Germinal center (tissue), 1 donor: ENCODE data around the gene SPIN2B.
A peak's percentile ranks its signal among the peaks of the same experiment; 100 is the strongest.
"Not testable (repeated sequence)": the region's sequence is repeated elsewhere in the genome, so short reads cannot be mapped to it uniquely, and the experiment has no call there.

Experiments
- DNase-seq: peaks from one replicate; pipeline ENCODE4 v3.0.0; 2012; ENCODE audit warnings: mixed read lengths, low spot score

Gene SPIN2B

DNA sequence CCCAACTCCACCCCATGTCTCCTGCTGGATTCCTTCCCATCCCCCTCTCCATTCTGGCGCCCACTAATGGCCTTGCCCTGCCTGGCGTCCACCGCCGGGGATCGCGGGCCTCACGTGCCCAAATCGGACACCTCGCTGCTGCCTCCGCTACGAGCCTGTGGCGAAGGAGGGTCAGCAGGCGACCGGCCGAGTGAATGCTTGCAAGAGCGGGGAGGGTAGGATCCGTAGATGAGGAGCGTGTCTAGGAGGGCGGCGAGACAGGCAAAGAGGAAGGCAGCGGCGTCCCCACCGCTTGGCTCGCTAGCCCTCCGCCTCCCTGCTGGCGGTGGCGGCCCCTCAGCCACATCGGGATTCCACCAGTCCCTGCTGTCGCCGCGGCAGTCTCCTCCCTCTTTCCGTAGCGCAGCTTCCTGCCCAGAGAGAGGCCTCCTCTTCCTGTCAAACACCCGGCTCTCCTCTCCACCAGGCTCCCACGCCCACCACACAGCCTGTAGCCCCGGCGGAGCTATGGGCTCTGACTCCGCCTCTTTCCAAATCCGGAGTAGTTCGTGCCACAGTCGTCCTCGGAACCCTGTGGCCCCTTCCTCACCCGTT is at the start of gene SPIN2B:
Gene SPIN2B (minus strand): TSS at position 387 of the 594 bp plus-strand sequence.
- peak; percentile 83 for DNase-seq

DNA sequence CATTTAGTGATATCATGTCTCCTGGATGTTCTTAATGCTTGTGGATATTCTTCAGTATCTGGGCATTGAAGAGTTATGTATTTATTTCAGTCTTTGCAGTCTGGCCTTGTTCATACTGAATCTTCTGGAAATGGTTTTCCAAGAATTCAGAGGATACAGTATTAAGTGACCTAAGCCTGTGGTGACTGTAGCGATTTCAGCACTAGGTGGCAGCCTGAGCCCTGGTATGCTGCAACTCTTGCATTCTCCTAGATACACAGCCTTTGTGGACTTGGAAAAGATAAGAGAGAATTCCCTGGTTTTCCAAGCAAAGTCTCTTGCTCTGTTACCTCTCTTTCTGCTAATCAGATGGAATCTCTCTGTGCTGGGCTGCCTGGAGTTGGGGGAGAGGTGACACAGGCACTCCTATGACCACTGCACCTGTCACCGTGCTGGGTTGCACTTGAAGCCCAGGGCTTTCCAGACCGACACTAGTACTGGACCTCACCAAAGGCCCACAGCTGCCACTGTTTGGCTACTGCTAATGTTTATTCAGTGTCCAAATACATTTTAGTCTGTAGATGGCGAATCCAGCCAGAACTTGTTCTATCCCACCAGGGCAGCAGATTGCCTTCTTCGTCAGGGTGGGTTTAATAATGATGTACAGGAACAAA is 35.2 kb upstream of the SPIN2B start:
- no peak for DNase-seq

DNA sequence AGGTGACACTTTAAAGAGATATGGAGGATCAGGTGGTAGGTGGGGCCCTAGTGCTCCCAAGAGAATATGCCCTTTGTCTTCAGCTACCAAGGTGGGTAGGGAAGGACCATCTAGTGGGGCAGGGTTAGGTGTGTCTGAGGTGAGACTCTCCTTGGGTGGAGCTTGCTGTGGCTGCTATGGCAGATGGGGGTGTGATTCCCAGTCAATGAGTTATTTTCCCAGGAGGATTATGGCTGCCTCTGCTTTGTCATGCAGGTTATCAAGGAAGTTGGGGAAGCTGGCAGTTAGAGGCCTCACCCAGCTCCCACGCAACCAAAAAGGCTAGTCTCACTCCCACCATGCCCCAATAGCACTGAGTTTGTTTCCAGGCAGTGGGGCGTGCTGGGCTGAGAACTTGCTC is 33.8 kb upstream of the SPIN2B start:
- no peak for DNase-seq

DNA sequence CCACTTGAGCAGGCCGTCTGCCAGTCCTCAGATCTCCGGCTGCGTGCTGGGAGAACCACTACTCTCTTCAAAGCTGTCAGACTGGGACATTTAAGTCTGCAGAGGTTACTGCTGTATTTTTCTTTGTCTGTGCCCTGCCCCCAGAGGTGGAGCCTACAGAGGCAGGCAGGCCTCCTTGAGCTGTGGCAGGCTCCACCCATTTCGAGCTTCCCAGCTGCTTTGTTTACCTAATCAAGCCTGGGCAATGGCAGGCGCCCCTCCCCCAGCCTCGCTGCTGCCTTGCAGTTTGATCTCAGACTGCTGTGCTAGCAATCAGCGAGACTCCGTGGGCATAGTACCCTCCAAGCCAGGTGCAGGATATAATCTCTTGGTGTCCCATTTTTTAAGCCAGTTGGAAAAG is 30.9 kb upstream of the SPIN2B start:
- DNase-seq: not testable (repeated sequence)

DNA sequence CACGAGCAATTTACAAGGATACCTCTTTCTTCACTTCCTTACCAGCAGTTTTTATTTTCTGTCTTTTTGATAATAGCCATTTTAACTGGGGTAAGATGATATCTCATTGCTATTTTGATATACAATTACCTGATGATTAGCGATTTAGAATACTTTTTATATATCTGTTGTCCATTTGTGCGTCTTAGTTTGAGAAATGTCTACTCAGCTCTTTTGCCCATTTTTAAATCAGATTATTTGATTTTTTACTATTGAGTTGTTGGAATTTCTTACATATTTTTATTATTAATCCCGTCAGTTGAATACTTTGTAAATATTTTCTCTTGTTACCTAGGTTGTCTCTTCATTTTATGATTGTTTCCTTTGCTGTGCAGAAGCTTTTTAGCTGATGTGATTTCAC is 17.3 kb upstream of the SPIN2B start:
- no peak for DNase-seq

DNA sequence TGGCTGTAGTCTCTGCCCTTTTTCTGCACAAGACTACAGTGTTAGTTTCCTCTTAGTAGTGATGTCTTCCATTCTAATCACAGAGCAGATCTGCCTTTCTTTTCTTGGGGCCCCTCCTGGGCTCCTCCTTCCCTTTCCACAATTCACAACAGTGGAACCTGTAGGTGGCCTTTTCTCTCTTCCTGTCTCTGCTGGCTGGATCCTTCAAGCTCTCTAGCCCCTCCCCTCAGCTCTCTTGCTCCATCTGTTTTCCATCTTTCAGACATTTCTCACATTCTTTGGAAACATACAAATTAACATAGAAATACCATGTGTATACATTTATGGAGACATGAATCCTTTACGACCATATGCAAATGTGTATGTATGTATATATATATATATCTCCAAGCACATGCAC is 16.2 kb upstream of the SPIN2B start:
- no peak for DNase-seq

DNA sequence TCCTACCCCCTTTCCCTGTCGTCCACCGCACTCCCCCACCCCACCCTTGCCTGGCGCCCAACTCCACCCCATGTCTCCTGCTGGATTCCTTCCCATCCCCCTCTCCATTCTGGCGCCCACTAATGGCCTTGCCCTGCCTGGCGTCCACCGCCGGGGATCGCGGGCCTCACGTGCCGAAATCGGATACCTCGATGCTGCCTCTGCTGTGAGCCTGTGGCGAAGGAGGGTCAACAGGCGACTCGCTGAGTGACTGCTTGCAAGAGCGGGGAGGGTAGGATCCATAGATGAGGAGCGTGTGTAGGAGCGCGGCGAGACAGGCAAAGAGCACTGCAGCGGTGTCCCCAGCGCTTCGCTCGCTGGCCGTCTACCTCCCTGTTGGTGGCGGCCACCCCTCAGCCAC is 15.7 kb upstream of the SPIN2B start, which contains the start of gene SPIN2A:
Gene SPIN2A (minus strand): TSS at position 325 of the 400 bp plus-strand sequence. CDS start 800 bp downstream, outside the sequence.
- not testable (repeated sequence) for DNase-seq

DNA sequence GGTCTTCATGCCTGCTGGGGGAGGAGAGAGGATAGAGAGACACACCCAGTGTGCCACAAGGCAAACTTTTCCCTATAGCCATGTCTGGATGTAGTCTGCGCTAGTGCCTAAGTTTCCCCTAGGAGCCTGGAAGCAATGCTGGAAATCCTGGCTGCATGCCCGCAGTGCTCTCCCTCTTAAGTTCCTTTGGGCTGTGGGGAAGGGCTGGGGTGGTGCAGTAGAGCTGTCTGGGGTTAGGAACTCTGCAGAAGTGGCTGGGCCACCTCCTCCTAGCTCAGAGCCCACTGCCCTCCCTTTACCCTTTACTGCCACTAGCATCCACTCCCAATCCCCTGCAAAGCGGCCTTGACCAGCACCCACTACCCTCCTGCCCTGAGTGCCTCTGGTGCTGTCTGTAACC is 15.2 kb upstream of the SPIN2B start:
- DNase-seq: not testable (repeated sequence)

DNA sequence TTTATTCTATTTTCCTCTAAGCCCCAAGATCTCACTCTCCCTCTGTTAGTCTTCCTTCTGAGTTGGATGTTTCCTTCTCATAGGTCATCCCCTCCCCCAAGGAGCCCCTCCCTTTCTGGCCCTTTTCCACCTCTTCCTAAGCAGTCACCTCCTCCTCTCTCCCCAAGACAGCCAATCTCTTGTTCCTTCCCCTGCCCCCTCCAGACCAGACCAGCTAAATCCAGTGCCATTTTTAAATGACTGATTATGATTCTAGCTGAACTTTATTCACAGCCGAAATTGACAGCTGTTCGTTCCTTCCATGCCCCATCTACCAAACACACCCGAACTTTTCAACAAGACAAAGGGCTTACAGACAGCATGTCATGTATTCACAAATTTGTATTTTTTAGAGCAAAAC is 13.9 kb upstream of the SPIN2B start:
- DNase-seq: no peak

DNA sequence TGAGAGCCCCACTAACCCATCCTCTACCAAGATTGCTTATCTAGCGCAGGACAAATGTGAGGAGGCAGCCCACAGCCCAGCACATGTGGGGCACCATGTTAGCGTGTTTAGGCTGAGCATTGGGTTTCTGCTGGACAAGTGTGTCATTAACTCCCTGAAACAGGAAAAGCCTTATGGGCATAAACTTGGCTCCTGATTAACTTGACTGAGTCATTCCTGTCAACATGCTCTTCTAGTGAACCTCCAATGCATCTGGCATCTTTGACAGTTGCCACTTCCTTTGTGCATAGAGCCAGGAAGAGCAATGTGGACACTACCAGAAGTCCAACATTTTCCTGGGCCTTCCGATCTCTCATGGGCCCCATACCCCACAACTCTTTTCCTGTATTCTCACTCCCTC is 13.4 kb upstream of the SPIN2B start:
- no peak for DNase-seq

DNA sequence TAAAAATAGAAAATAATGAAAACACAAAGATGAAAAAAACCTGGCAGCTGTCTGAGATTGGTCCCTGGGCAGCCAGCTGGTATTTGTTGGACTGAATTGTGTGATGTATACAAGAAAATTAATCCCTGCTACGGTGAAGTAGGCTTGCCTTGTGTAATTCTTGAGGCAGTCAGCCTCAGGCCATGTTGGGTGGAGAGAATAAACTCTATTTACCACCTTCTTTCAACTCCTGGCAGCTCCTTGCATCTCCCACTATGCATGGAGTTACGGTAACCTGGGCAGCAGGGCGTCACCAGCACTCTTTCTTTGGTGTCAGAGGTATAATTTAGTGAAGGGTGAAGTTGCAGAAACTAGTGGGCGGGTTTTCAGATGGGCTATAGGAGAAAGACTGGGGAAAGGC is 12.4 kb upstream of the SPIN2B start:
- no peak for DNase-seq

DNA sequence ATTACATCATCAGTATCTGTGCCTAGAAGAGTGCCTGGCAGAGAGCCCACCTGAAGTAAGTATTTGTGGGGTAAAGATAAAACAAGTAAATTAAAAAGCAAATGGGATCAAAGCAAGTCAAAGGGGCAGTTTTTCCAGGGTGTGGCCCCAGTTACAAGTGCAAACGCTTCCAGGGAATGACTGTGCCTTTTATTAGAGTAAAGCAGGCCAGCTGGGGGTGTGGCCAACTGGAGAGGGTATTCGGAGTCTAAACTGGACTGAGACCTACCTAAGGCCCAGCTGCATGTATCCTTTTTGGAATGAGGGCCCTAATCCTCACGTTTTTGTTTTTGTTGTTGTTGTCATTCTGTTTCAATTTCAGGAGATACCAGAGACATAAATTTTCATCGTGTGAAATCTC is 11.9 kb upstream of the SPIN2B start:
- DNase-seq: not testable (repeated sequence)

DNA sequence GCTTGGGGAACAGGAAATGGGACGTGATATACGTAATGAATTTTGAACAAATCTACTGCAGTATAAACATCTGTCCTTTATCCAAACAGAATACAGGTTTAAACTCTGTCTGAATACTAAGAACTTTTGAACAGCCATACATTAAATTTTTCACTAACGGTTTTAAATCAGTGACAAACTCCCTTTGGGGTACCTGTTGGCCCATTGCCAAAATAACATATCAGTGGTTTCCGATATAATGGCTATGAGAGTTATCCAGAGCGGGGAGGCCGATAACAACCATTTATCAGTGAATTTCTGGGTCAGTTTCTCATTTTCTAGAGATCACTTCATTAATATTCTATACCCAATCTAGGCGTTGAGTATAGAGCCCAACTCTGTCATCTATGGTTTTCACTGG is 10.7 kb upstream of the SPIN2B start:
- DNase-seq: no peak

DNA sequence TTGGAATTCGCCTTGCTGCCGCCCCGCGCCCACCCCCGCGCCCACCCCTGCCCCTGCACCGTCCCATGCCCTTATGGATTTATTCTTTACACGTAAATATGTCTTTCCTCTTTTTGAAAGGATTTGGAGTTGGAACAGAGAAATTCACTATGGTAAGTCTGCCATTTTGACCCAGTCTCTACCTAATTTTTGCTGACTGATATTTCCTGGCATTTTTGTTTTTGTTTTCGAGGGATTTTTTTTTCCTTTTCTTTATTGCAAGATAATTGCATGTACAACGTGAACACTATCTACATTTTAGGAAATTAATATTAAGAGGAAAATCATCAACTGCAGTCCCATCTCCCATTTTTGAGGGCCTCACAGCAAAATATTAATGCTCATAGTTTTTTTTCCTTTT is 468 bp upstream of the SPIN2B start:
- no peak for DNase-seq

DNA sequence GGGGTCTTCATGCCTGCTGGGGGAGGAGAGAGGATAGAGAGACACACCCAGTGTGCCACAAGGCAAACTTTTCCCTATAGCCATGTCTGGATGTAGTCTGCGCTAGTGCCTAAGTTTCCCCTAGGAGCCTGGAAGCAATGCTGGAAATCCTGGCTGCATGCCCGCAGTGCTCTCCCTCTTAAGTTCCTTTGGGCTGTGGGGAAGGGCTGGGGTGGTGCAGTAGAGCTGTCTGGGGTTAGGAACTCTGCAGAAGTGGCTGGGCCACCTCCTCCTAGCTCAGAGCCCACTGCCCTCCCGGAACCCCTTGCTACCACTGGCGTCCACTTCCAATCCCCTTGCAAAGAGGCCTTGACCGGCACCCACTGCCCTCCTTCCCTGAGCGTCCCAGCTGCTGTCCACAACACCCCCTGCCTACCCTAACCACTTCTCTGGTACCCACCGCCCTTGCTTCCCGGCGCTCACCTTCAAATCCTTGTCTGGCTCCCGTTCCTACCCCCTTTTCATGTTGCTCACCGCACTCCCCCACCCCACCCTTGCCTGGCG is 658 bp downstream of the SPIN2B start:
- DNase-seq: not testable (repeated sequence)

DNA sequence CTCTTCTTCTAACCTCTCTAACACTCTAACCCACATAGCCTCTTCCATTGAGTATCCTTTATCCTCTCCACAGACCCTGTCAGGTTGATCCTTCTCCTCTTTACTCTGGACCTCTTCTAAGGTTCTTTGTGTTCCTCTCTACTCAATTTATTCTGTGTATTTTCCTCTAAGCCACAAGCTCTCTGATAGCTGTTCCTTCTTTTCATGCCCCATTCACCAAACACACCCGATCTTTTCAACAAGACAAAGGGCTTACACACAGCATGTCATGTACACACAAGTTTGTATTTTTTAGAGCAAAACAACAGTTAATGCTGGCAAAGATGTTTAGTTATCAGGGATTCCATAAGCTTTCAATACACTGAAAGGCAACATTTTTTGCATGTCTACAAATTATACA is 1.9 kb downstream of the SPIN2B start:
- DNase-seq: no peak

DNA sequence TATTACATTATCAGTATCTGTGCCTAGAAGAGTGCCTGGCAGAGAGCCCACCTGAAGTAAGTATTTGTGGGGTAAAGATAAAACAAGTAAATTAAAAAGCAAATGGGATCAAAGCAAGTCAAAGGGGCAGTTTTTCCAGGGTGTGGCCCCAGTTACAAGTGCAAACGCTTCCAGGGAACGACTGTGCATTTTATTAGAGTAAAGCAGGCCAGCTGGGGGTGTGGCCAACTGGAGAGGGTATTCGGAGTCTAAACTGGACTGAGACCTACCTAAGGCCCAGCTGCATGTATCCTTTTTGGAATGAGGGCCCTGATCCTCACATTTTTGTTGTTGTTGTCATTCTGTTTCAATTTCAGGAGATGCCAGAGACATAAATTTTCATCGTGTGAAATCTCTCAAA is 3.8 kb downstream of the SPIN2B start:
- not testable (repeated sequence) for DNase-seq

DNA sequence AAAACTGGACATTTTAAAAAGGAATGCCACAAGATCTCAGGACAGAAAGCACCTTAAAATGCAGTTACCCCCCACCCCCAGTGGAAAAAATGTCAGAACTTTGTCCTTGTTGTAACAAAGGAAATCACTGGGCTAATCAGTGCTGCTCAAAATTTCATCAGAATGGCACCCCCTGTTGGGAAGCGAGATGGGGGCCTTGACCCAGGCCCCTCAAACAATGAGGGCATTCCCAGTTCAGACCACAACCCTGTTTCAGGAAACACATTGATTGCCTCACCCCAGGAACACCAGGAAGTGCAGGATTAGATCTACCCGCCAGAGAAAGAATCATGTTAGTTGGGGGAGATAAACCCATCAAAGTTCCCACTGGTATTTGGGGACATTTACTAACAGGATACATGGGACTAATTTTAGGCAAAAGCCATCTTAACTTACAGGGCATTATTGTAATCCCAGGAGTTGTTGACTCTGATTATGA is 16.4 kb downstream of the SPIN2B start:
- DNase-seq: no peak

DNA sequence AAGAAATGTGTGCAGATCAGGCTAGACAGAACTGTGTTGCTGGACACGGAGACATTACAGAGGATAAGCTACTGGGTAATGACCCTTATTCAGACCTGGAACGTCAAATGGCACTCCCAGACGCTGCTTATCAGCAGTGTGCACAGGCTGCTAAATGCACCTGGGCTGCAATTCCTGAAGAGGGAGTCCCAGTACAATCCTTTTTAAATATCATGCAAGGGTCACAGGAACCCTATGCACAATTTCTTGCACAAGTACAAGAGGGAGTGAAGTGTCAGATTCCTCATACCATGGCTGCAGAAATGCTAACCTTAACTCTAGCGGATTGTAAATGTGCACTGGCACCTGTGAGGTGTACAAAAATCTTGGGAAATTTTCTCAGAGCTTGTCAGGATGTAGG is 16.9 kb downstream of the SPIN2B start:
- DNase-seq: no peak

DNA sequence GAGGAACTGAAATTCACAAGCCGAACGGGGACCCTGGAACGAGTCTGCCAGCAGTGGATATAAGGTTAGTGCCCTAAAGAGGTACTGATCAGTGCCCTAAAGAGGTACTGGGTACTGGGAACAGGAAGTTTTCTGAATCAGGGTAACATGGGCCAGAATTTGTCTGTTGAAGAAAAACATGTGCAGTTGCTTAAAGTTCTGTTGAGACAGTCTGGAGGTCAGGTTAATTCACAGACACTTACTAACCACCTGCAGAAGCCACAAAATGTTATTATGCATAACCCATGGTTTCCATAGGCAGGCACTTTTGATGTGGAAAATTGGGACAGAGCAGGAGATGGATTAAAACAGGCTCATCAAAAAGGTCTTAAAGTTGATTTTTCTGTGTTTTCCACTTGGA is 17.9 kb downstream of the SPIN2B start:
- DNase-seq: no peak

DNA sequence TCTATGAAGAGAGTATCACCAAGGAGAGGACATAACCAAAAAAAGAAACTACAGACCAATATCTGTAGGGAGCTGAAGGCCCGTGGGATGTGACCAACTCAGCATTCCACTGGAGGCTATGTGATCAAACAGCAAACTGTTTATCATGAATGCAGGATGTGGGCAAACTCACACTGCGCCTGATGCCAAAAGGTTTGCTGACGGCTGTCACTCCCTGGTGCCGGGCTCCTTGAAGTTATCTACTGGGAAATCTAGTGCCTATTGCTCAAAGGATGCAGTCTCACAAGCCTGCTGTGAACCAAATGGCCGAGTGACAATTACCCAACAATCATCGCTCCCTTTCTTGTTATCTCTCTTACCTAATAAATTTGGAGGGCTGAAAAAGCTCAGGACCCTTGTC is 18.4 kb downstream of the SPIN2B start:
- not testable (repeated sequence) for DNase-seq

DNA sequence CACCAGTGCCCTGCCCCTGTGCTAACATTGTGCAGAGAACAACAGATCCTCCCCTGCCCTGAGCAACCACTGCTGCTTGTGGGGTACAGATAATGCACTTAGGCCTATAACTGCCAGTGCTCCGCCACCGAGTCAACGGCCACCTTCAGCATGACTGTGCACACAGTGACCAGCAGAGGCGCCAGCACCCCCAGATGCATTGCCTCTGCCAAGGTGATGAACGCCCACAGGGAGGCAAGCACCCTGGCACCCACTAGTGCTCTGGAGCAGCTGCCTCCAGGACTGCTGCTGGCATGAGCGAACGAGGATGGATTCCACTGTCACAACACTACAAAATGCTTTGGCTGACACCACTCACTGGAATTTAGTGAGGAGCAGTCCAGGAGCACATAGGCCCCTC is 38.2 kb downstream of the SPIN2B start:
- no peak for DNase-seq

DNA sequence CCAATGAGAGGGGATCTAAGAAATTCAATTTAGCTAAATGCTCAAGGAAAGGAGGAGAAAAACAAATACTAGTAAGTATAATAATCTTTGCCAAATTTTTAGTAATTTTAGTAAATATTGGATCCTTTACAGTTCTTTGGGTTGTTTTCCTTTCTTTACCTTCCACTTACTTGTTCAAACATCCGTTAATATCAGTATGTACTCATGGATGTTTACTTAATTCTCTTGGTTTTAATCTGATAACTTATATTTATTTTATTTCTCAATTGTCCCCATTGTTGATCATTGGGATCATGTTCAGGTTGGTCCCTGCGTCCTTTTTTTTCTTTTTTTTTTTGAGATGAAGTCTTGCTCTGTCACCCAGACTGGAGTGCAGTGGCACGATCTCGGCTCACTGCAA is 46.9 kb downstream of the SPIN2B start:
- DNase-seq: no peak
